PC-3 (cell line): ENCODE data around the gene TRIM47. TPM values are rescaled to one million over a fixed set of nuclear protein-coding genes. Genes with fewer than 3 reads are reported as not detected.

Source experiments
- ATAC-seq: fragments of 200-7000 bp; cut with Tn5 transposase; 2 replicates; pipeline ENCODE4 v1.9.1; 2020; ENCODE audit warnings: mild to moderate bottlenecking, moderate library complexity
- BruUV-seq: library from RNA; stranded (reverse); fragments of 400-500 nt; replicated peaks from 2 replicates; lab custom pipeline; 2021; lab: Mats Ljungman, UMichigan
- CTCF ChIA-PET: fragments of 300-600 bp; sonication (Branson Sonifier 250); formaldehyde crosslinking; loops from one replicate; lab custom pipeline; 2022; ENCODE audit warnings: antibody characterized with exemption; lab: Charles Lee
- POLR2A ChIA-PET: fragments of 300-600 bp; sonication (Branson Sonifier 250); formaldehyde crosslinking; loops from one replicate; lab custom pipeline; 2022; ENCODE audit warnings: antibody characterized with exemption; ENCODE audit not compliant: unreplicated experiment; lab: Charles Lee
- DNase-seq: peaks from one replicate; pipeline ENCODE4 v3.0.0-alpha.2; 2015
- H2AFZ ChIP-seq: fragments of 300-600 bp; sonication (generic); 2 replicates; pipeline ENCODE4 v1.6.0; 2016; ENCODE audit warnings: antibody characterized with exemption, low read length
- H3F3A ChIP-seq: fragments of 300-600 bp; sonication (generic); one replicate; pipeline ENCODE4 v1.6.0; 2017; ENCODE audit warnings: antibody characterized with exemption, low read length, control low read depth, mild to moderate bottlenecking; ENCODE audit not compliant: unreplicated experiment
- H3K27ac ChIP-seq: fragments of 300-600 bp; sonication (generic); 2 replicates; pipeline ENCODE4 v1.5.1; 2016; ENCODE audit warnings: mild to moderate bottlenecking, low read length
- H3K27me3 ChIP-seq: fragments of 300-600 bp; sonication (generic); 2 replicates; pipeline ENCODE4 v1.6.1; 2016; ENCODE audit warnings: low read length, mixed read lengths
- H3K36me3 ChIP-seq: fragments of 300-600 bp; sonication (generic); 2 replicates; pipeline ENCODE4 v1.6.1; 2016; ENCODE audit warnings: low read depth, mixed run types, low read length, mixed read lengths
- H3K4me1 ChIP-seq: fragments of 300-600 bp; sonication (generic); 2 replicates; pipeline ENCODE4 v1.5.1; 2016; ENCODE audit warnings: low read length; ENCODE audit not compliant: insufficient read depth
- H3K4me2 ChIP-seq: fragments of 300-600 bp; sonication (generic); 2 replicates; pipeline ENCODE4 v1.6.0; 2016; ENCODE audit warnings: low read length
- H3K4me3 ChIP-seq: fragments of 300-600 bp; sonication (generic); 2 replicates; pipeline ENCODE4 v1.5.1; 2016; ENCODE audit warnings: mild to moderate bottlenecking, low read length, mixed read lengths
- H3K79me2 ChIP-seq: fragments of 300-600 bp; sonication (generic); 2 replicates; pipeline ENCODE4 v1.6.1; 2017; ENCODE audit warnings: low read length, mixed read lengths
- H3K9ac ChIP-seq: fragments of 300-600 bp; sonication (generic); 2 replicates; pipeline ENCODE4 v1.6.0; 2016; ENCODE audit warnings: mild to moderate bottlenecking, low read length
- H3K9me2 ChIP-seq: fragments of 300-600 bp; sonication (generic); replicated peaks from 2 replicates; pipeline ENCODE4 v1.6.1; 2016; ENCODE audit warnings: mixed run types, low read length, mixed read lengths
- H3K9me3 ChIP-seq: fragments of 300-600 bp; sonication (generic); 2 replicates; pipeline ENCODE4 v1.6.1; 2016; ENCODE audit warnings: low read length, mixed read lengths
- H4K20me1 ChIP-seq: fragments of 300-600 bp; sonication (generic); 2 replicates; pipeline ENCODE4 v1.6.1; 2016; ENCODE audit warnings: low read length, mixed read lengths
- CTCF ChIP-seq: fragments of 300-600 bp; sonication (generic); conservative IDR thresholded peaks from 2 replicates; pipeline ENCODE4 v1.5.1; 2017; ENCODE audit warnings: antibody characterized with exemption, low read depth, mild to moderate bottlenecking, low read length
- EZH2 ChIP-seq: fragments of 300-600 bp; sonication (generic); IDR thresholded peaks from one replicate; pipeline ENCODE4 v1.6.1; 2017; ENCODE audit warnings: antibody characterized with exemption, mild to moderate bottlenecking, low read length; ENCODE audit not compliant: unreplicated experiment
- EZH2phosphoT487 ChIP-seq: fragments of 300-600 bp; sonication (generic); IDR thresholded peaks from 2 replicates; pipeline ENCODE4 v1.6.1; 2018; ENCODE audit warnings: mild to moderate bottlenecking, antibody characterized with exemption, low read length, borderline replicate concordance
- intact Hi-C: fragments of 100-400 bp; cut with micrococcal nuclease; formaldehyde crosslinking; loops from 2 replicates; pipeline ENCODE4 v1.9.0; 2023
- total RNA-seq: library from RNA; depleted of rRNA; stranded (reverse); fragments of >200 nt; gene quantifications from 2 replicates; pipeline ENCODE4 v1.2.3, GENCODE V29; 2014

The TRIM47 gene
- total RNA-seq, 1 experiment from 2014 or later: 73.7 TPM

- BruUV-seq: no TSS peak
- Histone ChIP-seq H3K9ac (no peak overlapping the region), H4K20me1 (no peaks in the 10 kb centered on the region), H3K4me3 (no peak overlapping the region), H3K9me2 (no peaks in the 10 kb centered on the region), H3K27ac (no peak overlapping the region), H3K79me2 (no peaks in the 10 kb centered on the region), H3K27me3 (no peaks in the 10 kb centered on the region), H3K4me1 (peaks cover 9% of the 10 kb centered on the region), H2AFZ (no peak overlapping the region), H3K4me2 (no peak overlapping the region), H3K36me3 (0 out of 2 replicates have a peak, but pooled peaks cover 7% of the 10 kb centered on the region), H3K9me3 (no peaks in the 10 kb centered on the region), H3F3A (no peaks in the 10 kb centered on the region)
- ATAC-seq (no peak), DNase-seq (no peak)
- intact Hi-C loops: loop anchor here (5.0 kb wide), 1 partner anchor 47 kb away; the partner anchor contains the start of gene UNK
- TF ChIP-seq CTCF (no peak), EZH2 (no peak), EZH2phosphoT487 (no peak)
- ChIA-PET POLR2A (interaction anchor here (0.8 kb wide), 1 partner anchor 50 kb away, joined by 3 read pairs; no protein-coding TSS in a partner anchor), CTCF (interaction anchor here (0.5 to 1.1 kb wide), 8 partner anchors 15 to 289 kb away, joined by 3 to 6 read pairs (median 4); partner anchors contain the start of genes UNC13D and WBP2)
These were observed 48.6 kb downstream of the TRIM47 start for GRCh38 chr17:75829747-75830146.

- ChIA-PET POLR2A (no interaction called here), CTCF (interaction anchor here (0.9 kb wide), 1 partner anchor 20 kb away, joined by 3 read pairs; no protein-coding TSS in a partner anchor)
- Histone ChIP-seq H3K4me3 (no peak overlapping the region), H3K9ac (no peak overlapping the region), H2AFZ (no peak overlapping the region), H3K4me1 (peaks cover 9% of the 10 kb centered on the region), H3K79me2 (no peaks in the 10 kb centered on the region), H3F3A (no peaks in the 10 kb centered on the region), H3K9me2 (no peaks in the 10 kb centered on the region), H3K36me3 (0 out of 2 replicates have a peak, but pooled peaks cover 7% of the 10 kb centered on the region), H3K4me2 (no peak overlapping the region), H3K27ac (no peak overlapping the region), H3K9me3 (no peaks in the 10 kb centered on the region), H4K20me1 (no peaks in the 10 kb centered on the region), H3K27me3 (no peaks in the 10 kb centered on the region)
- DNase-seq (no peak), ATAC-seq (no peak)
- no TSS peak for BruUV-seq
- intact Hi-C loops: no loop called here
- TF ChIP-seq CTCF (no peak), EZH2phosphoT487 (no peak), EZH2 (no peak)
These were observed 49.6 kb downstream of the TRIM47 start for GRCh38 chr17:75828741-75829140.

- no peak for DNase-seq
- no peak overlapping the region for H3K4me3 ChIP-seq
- no peak overlapping the region for H3K4me2 ChIP-seq
- H3F3A ChIP-seq: no peaks in the 10 kb centered on the region
- no peaks in the 10 kb centered on the region for H3K9me3 ChIP-seq
- no peak overlapping the region for H3K9ac ChIP-seq
- no peak for ATAC-seq
- H2AFZ ChIP-seq: no peak overlapping the region
- H3K9me2 ChIP-seq: no peaks in the 10 kb centered on the region
- ChIA-PET CTCF (interaction anchor here (0.9 kb wide), 1 partner anchor 21 kb away, joined by 3 read pairs; no protein-coding TSS in a partner anchor), POLR2A (no interaction called here)
- intact Hi-C loops: no loop called here
- peaks cover 9% of the 10 kb centered on the region for H3K4me1 ChIP-seq
- no peaks in the 10 kb centered on the region for H3K79me2 ChIP-seq
- H4K20me1 ChIP-seq: no peaks in the 10 kb centered on the region
- no TSS peak for BruUV-seq
- H3K27ac ChIP-seq: no peak overlapping the region
- TF ChIP-seq EZH2phosphoT487 (no peak), EZH2 (no peak), CTCF (no peak)
- no peaks in the 10 kb centered on the region for H3K27me3 ChIP-seq
- H3K36me3 ChIP-seq: 0 out of 2 replicates have a peak, but pooled peaks cover 7% of the 10 kb centered on the region
These were observed 50.3 kb downstream of the TRIM47 start for GRCh38 chr17:75828076-75828400.
